LNCAP (cell line): Measurements from ENCODE around the gene FOXP2.

Source experiments
- CTCF ChIP-seq: fragments of 450-650 bp; IDR thresholded peaks from 2 replicates; pipeline ENCODE4 v1.5.1; 2017; ENCODE audit warnings: mild to moderate bottlenecking

Gene FOXP2

GRCh38 chr7:114740095-114740494 is 325.5 kb downstream of the FOXP2 start:
- no peak for TF ChIP-seq CTCF

- no peak for TF ChIP-seq CTCF
Measured at GRCh38 chr7:114740941-114741340, 326.3 kb downstream of the FOXP2 start.

GRCh38 chr7:114741911-114742310 is 327.3 kb downstream of the FOXP2 start:
- no peak for TF ChIP-seq CTCF
